ENCODE measurements around the gene TSPAN11.

GRCh38 chr12:31035967-31036665 is 109.6 kb downstream of the TSPAN11 start:
- TF ChIP-seq CTCF (IDR thresholded peaks at IDR 0.05) (no peak), ZFX (IDR thresholded peaks at IDR 0.05; ENCODE audit: borderline replicate concordance) (no peak)

Measured in 22Rv1 (cell line).